Measurements from ENCODE around the gene PLEKHA5. TPM values are rescaled to one million over a fixed set of nuclear protein-coding genes. Genes with fewer than 3 reads are reported as not detected.

PLEKHA5 gene
- total RNA-seq, 2 donors from 2014 or later, result 31.0 to 32.7 TPM

DNA sequence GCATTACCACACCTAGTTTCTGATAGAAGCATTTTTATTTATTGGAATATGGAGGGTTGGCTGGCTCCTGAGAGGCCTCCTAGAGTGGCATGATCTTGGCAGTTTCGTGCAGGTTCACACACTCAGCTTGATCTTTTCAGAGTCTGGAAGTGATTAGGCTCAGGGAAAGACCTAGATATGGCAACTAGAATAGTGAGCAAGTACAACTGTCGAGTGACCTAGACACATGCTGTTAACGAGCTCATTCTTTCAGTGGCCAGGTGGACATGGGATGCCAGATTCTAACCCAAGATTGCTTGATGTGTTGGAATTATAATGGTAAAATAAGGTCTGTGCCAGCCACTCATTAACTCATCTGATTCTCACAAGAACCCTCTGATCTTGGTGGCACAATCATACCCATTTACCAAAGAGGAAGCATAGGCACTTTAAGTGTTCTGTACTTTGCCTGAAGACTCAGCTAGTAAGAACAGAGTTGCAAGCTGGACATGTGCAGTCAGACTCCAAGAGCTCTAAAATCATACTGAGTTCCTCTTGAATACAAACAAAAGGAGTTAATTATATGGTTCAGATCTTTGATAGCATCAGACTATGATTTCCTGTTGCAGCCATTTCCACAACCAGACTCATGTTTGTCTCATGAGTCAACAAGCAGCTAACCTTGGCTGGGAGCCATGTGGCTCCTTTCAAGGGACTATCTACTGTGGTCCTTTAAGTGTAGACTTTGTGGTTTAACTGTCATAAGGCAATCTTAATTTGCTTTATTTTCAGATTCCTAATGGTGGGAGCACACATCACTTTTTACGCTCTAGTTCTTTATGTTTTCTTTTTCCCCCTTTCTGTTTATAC, 144.2 kb downstream of the PLEKHA5 start:
- intact Hi-C loops (cut with DNase I), result no loop called here
- Histone ChIP-seq H3K27ac (no peak overlapping the region), H3K4me3 (no peak overlapping the region), H3K27me3 (no peaks in the 10 kb centered on the region), H3K9ac (ENCODE audit: low read depth in 2 of 2, low read length in 2 of 2) (no peak overlapping the region), H3K36me3 (no peaks in the 10 kb centered on the region), H3K9me3 (no peaks in the 10 kb centered on the region), H3K4me1 (peaks cover 5% of the 10 kb centered on the region)
- DNase-seq, result peak; percentile 59
- TF ChIP-seq CTCF (IDR thresholded peaks at IDR 0.05), result no peak

DNA sequence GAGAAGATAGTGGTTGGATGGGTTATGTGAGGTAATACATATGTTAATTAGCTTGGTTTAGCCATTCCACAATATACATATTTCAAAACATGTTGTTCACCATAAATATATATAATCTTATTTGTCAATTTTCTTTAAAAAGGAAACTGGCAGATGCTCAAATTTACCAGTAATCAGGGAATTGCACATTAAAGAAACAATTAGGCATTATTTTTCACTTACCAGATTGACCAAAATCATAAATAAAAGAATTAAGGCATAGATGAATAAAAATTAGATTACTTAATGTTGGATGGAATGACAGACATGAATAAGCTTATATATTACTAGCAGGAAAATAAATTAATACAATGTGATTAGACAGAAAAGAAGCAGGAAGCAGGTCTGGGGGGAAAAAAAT, 147.2 kb downstream of the PLEKHA5 start:
- no peak for TF ChIP-seq CTCF (IDR thresholded peaks at IDR 0.05)
- H3K27me3 ChIP-seq, result no peaks in the 10 kb centered on the region
- H3K27ac ChIP-seq, result no peak overlapping the region
- intact Hi-C loops (cut with DNase I), result no loop called here
- no peaks in the 10 kb centered on the region for H3K9me3 ChIP-seq
- peaks cover 5% of the 10 kb centered on the region for H3K4me1 ChIP-seq
- H3K9ac ChIP-seq (ENCODE audit: low read depth in 2 of 2, low read length in 2 of 2), result no peak overlapping the region
- no peak for DNase-seq
- H3K4me3 ChIP-seq, result no peak overlapping the region
- H3K36me3 ChIP-seq, result no peaks in the 10 kb centered on the region

DNA sequence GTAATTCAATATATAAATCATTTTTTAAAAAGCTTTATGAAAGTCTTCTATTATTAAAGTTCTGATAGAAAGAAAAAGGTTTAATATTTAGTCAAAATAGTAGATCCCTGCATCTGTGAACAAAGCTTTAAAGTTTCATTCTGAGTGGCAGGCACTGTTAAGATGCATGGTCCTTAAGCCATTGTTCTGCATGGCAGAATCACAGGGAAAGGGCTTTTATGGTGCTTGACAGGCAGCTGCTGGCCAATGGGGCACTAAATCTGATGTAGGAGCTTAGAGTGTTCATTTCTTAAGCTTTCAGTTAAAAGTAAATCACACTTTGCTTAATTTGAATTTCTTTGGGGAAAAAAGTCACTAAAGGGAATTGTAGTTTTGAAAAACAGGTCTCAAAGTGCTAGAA, 148.2 kb downstream of the PLEKHA5 start:
- H3K4me3 ChIP-seq, result no peak overlapping the region
- no peaks in the 10 kb centered on the region for H3K9me3 ChIP-seq
- no peaks in the 10 kb centered on the region for H3K36me3 ChIP-seq
- DNase-seq, result no peak
- H3K27ac ChIP-seq, result no peak overlapping the region
- no peaks in the 10 kb centered on the region for H3K27me3 ChIP-seq
- H3K9ac ChIP-seq (ENCODE audit: low read depth in 2 of 2, low read length in 2 of 2), result no peak overlapping the region
- intact Hi-C loops (cut with DNase I), result no loop called here
- H3K4me1 ChIP-seq, result peaks cover 5% of the 10 kb centered on the region
- no peak for TF ChIP-seq CTCF (IDR thresholded peaks at IDR 0.05)

- Histone ChIP-seq H3K36me3 (no peaks in the 10 kb centered on the region), H3K4me1 (peaks cover 5% of the 10 kb centered on the region), H3K4me3 (no peak overlapping the region), H3K9me3 (no peaks in the 10 kb centered on the region), H3K27ac (no peak overlapping the region), H3K9ac (ENCODE audit: low read depth in 2 of 2, low read length in 2 of 2) (no peak overlapping the region), H3K27me3 (no peaks in the 10 kb centered on the region)
- DNase-seq, result no peak
- TF ChIP-seq CTCF (IDR thresholded peaks at IDR 0.05), result no peak
- intact Hi-C loops (cut with DNase I), result no loop called here
Observed at GRCh38 chr12:19278407-19278806, 148.9 kb downstream of the PLEKHA5 start.

- H3K4me3 ChIP-seq, result no peak overlapping the region
- H3K27me3 ChIP-seq, result no peaks in the 10 kb centered on the region
- no peak overlapping the region for H3K9ac ChIP-seq (ENCODE audit: low read depth in 2 of 2, low read length in 2 of 2)
- no peaks in the 10 kb centered on the region for H3K36me3 ChIP-seq
- no peaks in the 10 kb centered on the region for H3K9me3 ChIP-seq
- TF ChIP-seq CTCF (IDR thresholded peaks at IDR 0.05), result no peak
- no peaks in the 10 kb centered on the region for H3K4me1 ChIP-seq
- DNase-seq, result no peak
- H3K27ac ChIP-seq, result no peak overlapping the region
- intact Hi-C loops (cut with DNase I), result no loop called here
Observed at GRCh38 chr12:19282133-19282699, 152.7 kb downstream of the PLEKHA5 start.

All from colonic mucosa (tissue), 4 donors.